Activated T-cell treated with anti-CD3 and anti-CD28 coated beads, Interleukin-2, amount 50 U/mL, for 72 hours (primary cell): ENCODE data around the gene POU2F2. TPM values are rescaled to one million over a fixed set of nuclear protein-coding genes. Genes with fewer than 3 reads are reported as not detected.
"Not testable (repeated sequence)": the region's sequence is repeated elsewhere in the genome, so short reads cannot be mapped to it uniquely, and the experiment has no call there.

ENCODE experiments used
- ATAC-seq, 2 donors: fragments of 150-1000 bp; cut with Tn5 transposase; replicated peaks in 1 of 2; 2 replicates each; pipeline ENCODE4 v1.10.0; 2021; ENCODE audit warnings: moderate library complexity in 2 of 2, mild to moderate bottlenecking in 1 of 2
- DNase-seq, 2 donors: peaks; one replicate each; pipeline ENCODE4 v3.0.0; 2021 to 2022; ENCODE audit warnings: mixed read lengths in 1 of 2
- H3K27ac Mint-ChIP-seq: one replicate; pipeline ENCODE4 v1.8.0; 2022; ENCODE audit warnings: mild to moderate bottlenecking, moderate library complexity, mixed read lengths
- H3K27me3 Mint-ChIP-seq: one replicate; pipeline ENCODE4 v1.8.0; 2022; ENCODE audit warnings: low read depth, mixed read lengths
- H3K36me3 Mint-ChIP-seq, 2 donors: one replicate each; pipeline ENCODE4 v1.8.0; 2022; ENCODE audit warnings: mixed read lengths in 2 of 2, mild to moderate bottlenecking in 1 of 2; ENCODE audit not compliant: insufficient read depth in 2 of 2
- H3K4me1 Mint-ChIP-seq: one replicate; pipeline ENCODE4 v1.8.0; 2022; ENCODE audit warnings: low read depth, mixed read lengths
- H3K4me3 Mint-ChIP-seq, 2 donors: one replicate each; pipeline ENCODE4 v1.8.0; 2022; ENCODE audit warnings: mild to moderate bottlenecking in 2 of 2, mixed read lengths in 2 of 2, moderate library complexity in 2 of 2
- H3K9me3 Mint-ChIP-seq, 2 donors: one replicate each; pipeline ENCODE4 v1.8.0; 2022; ENCODE audit warnings: mixed read lengths in 2 of 2
- total RNA-seq, 2 donors: library from RNA; stranded (reverse); gene quantifications; one replicate each; pipeline ENCODE4 v1.2.3, GENCODE V29; 2022

POU2F2 gene
- total RNA-seq, 2 donors from 2014 or later: 45.0 to 56.0 TPM

GRCh38 chr19:42115219-42115618, 17.0 kb downstream of the POU2F2 start:
- H3K36me3 Mint-ChIP-seq: peaks cover 6 to 19% of the 10 kb centered on the region in 2 donors
- no peak for DNase-seq
- H3K9me3 Mint-ChIP-seq: no peaks in the 10 kb centered on the region
- H3K27ac Mint-ChIP-seq: no peak overlapping the region
- no peaks in the 10 kb centered on the region for H3K27me3 Mint-ChIP-seq
- no peak overlapping the region for H3K4me3 Mint-ChIP-seq
- peaks cover 34% of the 10 kb centered on the region for H3K4me1 Mint-ChIP-seq
- no peak for ATAC-seq

GRCh38 chr19:42114412-42114811, 17.8 kb downstream of the POU2F2 start:
- Mint-ChIP-seq H3K27me3 (no peaks in the 10 kb centered on the region), H3K4me3 (no peak overlapping the region), H3K4me1 (peaks cover 34% of the 10 kb centered on the region), H3K9me3 (no peaks in the 10 kb centered on the region), H3K27ac (no peak overlapping the region), H3K36me3 (peaks cover 6 to 19% of the 10 kb centered on the region in 2 donors)
- no peak for ATAC-seq
- DNase-seq: no peak

GRCh38 chr19:42113641-42114348, 18.5 kb downstream of the POU2F2 start:
- Mint-ChIP-seq H3K36me3 (peaks cover 6 to 19% of the 10 kb centered on the region in 2 donors), H3K27me3 (no peaks in the 10 kb centered on the region), H3K27ac (peak overlapping the region; percentile 88), H3K4me3 (peak overlapping the region in 1 of 2 donors; percentile 3), H3K4me1 (peaks cover 36% of the 10 kb centered on the region), H3K9me3 (no peaks in the 10 kb centered on the region)
- ATAC-seq (peak in 1 of 2 donors; percentile 16), DNase-seq (no peak)

- Mint-ChIP-seq H3K27ac (peak overlapping the region; percentile 49), H3K4me3 (no peak overlapping the region), H3K9me3 (no peaks in the 10 kb centered on the region), H3K4me1 (peaks cover 43% of the 10 kb centered on the region), H3K27me3 (no peaks in the 10 kb centered on the region), H3K36me3 (peaks cover 6 to 21% of the 10 kb centered on the region in 2 donors)
- DNase-seq: no peak
- no peak for ATAC-seq
These were observed 20.4 kb downstream of the POU2F2 start for GRCh38 chr19:42111811-42112210.

- H3K4me3 Mint-ChIP-seq: no peak overlapping the region
- no peaks in the 10 kb centered on the region for H3K9me3 Mint-ChIP-seq
- H3K36me3 Mint-ChIP-seq: peaks cover 6 to 20% of the 10 kb centered on the region in 2 donors
- ATAC-seq (no peak), DNase-seq (no peak)
- peak overlapping the region; percentile 49 for H3K27ac Mint-ChIP-seq
- H3K4me1 Mint-ChIP-seq: peaks cover 45% of the 10 kb centered on the region
- no peaks in the 10 kb centered on the region for H3K27me3 Mint-ChIP-seq
These were observed 20.9 kb downstream of the POU2F2 start for GRCh38 chr19:42111384-42111783.

GRCh38 chr19:42110658-42111057, 21.6 kb downstream of the POU2F2 start:
- H3K4me3 Mint-ChIP-seq: no peak overlapping the region
- H3K9me3 Mint-ChIP-seq: no peaks in the 10 kb centered on the region
- H3K27me3 Mint-ChIP-seq: no peaks in the 10 kb centered on the region
- ATAC-seq (no peak), DNase-seq (no peak)
- H3K36me3 Mint-ChIP-seq: peaks cover 5 to 19% of the 10 kb centered on the region in 2 donors
- peak overlapping the region; percentile 69 for H3K27ac Mint-ChIP-seq
- peaks cover 52% of the 10 kb centered on the region for H3K4me1 Mint-ChIP-seq

- Mint-ChIP-seq H3K4me1 (peaks cover 59% of the 10 kb centered on the region), H3K27ac (no peak overlapping the region), H3K27me3 (no peaks in the 10 kb centered on the region), H3K4me3 (no peak overlapping the region), H3K36me3 (peaks cover 4 to 18% of the 10 kb centered on the region in 2 donors), H3K9me3 (no peaks in the 10 kb centered on the region)
- no peak for ATAC-seq
- DNase-seq: no peak
These were observed 22.4 kb downstream of the POU2F2 start for GRCh38 chr19:42109896-42110295.

GRCh38 chr19:42108527-42109389, 23.5 kb downstream of the POU2F2 start:
- DNase-seq (peak; percentile 88 to 90), ATAC-seq (peak; percentile 91 to 93)
- peaks cover 6 to 16% of the 10 kb centered on the region in 2 donors for H3K36me3 Mint-ChIP-seq
- no peaks in the 10 kb centered on the region for H3K9me3 Mint-ChIP-seq
- H3K27ac Mint-ChIP-seq: no peak overlapping the region
- peaks cover 55% of the 10 kb centered on the region for H3K4me1 Mint-ChIP-seq
- no peak overlapping the region for H3K4me3 Mint-ChIP-seq
- no peaks in the 10 kb centered on the region for H3K27me3 Mint-ChIP-seq

GRCh38 chr19:42105368-42105767, 26.9 kb downstream of the POU2F2 start:
- H3K4me1 Mint-ChIP-seq: peaks cover 26% of the 10 kb centered on the region

GRCh38 chr19:42102877-42103276, 29.4 kb downstream of the POU2F2 start:
- ATAC-seq (no peak), DNase-seq (no peak)
- Mint-ChIP-seq H3K36me3 (peaks cover 5 to 8% of the 10 kb centered on the region in 2 donors), H3K9me3 (no peaks in the 10 kb centered on the region), H3K27ac (no peak overlapping the region), H3K27me3 (no peaks in the 10 kb centered on the region), H3K4me1 (peaks cover 17% of the 10 kb centered on the region), H3K4me3 (no peak overlapping the region)

More at GRCh38 chr19:42105368-42105767, 26.9 kb downstream of the POU2F2 start:
- Mint-ChIP-seq H3K36me3 (peaks cover 5% of the 10 kb centered on the region in 2 donors), H3K27ac (peak overlapping the region; percentile 71), H3K4me3 (no peak overlapping the region), H3K27me3 (no peaks in the 10 kb centered on the region), H3K9me3 (no peaks in the 10 kb centered on the region)
- DNase-seq (no peak), ATAC-seq (no peak)

- H3K36me3 Mint-ChIP-seq: peaks cover 6 to 12% of the 10 kb centered on the region in 2 donors
- not testable (repeated sequence) for H3K4me3 Mint-ChIP-seq, ATAC-seq, DNase-seq, H3K9me3 Mint-ChIP-seq, H3K27me3 Mint-ChIP-seq, H3K27ac Mint-ChIP-seq, H3K4me1 Mint-ChIP-seq
These were observed 32.0 kb downstream of the POU2F2 start for GRCh38 chr19:42100241-42100640.

GRCh38 chr19:42099336-42099925, 32.8 kb downstream of the POU2F2 start:
- no peaks in the 10 kb centered on the region for H3K27me3 Mint-ChIP-seq
- no peak for ATAC-seq
- H3K4me1 Mint-ChIP-seq: no peaks in the 10 kb centered on the region
- no peak overlapping the region for H3K4me3 Mint-ChIP-seq
- DNase-seq: no peak
- peaks cover 4 to 13% of the 10 kb centered on the region in 2 donors for H3K36me3 Mint-ChIP-seq
- H3K27ac Mint-ChIP-seq: no peak overlapping the region
- no peaks in the 10 kb centered on the region for H3K9me3 Mint-ChIP-seq

GRCh38 chr19:42098781-42099180, 33.5 kb downstream of the POU2F2 start:
- Mint-ChIP-seq H3K9me3 (no peaks in the 10 kb centered on the region), H3K27me3 (no peaks in the 10 kb centered on the region), H3K36me3 (peaks cover 3 to 15% of the 10 kb centered on the region in 2 donors), H3K27ac (no peak overlapping the region), H3K4me1 (no peaks in the 10 kb centered on the region), H3K4me3 (no peak overlapping the region)
- DNase-seq (no peak), ATAC-seq (no peak)
